Measurements from ENCODE around the gene SCGN.
"Not testable (repeated sequence)": the region's sequence is repeated elsewhere in the genome, so short reads cannot be mapped to it uniquely, and the experiment has no call there.

Gene SCGN

DNA sequence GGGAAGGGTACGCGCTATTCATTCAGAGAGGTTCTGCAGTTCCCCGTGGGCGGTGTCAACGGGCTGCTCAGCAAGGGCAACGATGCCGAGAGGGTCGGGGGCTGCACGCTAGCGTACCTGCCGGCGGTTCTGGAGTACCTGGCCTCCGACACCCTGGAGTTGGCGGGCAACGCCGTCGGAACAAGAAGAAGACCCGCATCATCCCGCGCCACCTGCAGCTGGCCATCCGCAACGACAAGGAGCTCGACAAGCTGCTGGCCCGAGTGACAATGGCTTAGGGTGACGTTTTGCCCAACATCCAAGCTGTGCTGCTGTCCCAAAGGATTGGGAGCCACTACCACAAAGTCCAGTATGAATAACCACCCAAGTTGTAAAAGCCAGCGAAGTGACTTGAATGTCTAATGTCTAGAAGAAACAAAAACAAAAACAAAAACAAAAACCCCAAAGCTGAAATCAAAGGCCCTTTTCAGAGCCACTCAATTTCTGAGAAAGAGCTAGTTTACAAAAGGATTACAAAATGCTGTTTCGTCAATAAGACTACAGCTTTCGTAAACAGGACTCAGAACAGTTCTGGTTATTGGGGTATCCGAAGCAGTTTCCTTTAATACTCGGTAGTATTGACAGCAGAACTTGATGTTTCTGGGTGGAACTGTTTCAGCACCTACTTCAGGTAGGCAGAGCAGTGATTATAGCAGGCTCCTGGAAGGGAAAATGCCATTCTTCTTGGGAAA, 80.6 kb downstream of the SCGN start:
- DNase-seq, result no peak

- DNase-seq, result no peak
Observed at GRCh38 chr6:25735261-25735660, 83.2 kb downstream of the SCGN start.

GRCh38 chr6:25743868-25744267, 91.9 kb downstream of the SCGN start:
- no peak for DNase-seq

GRCh38 chr6:25745836-25746235, 93.8 kb downstream of the SCGN start:
- no peak for DNase-seq

GRCh38 chr6:25746968-25747367, 95.0 kb downstream of the SCGN start:
- no peak for DNase-seq

GRCh38 chr6:25747477-25747876, 95.5 kb downstream of the SCGN start:
- DNase-seq, result no peak

DNA sequence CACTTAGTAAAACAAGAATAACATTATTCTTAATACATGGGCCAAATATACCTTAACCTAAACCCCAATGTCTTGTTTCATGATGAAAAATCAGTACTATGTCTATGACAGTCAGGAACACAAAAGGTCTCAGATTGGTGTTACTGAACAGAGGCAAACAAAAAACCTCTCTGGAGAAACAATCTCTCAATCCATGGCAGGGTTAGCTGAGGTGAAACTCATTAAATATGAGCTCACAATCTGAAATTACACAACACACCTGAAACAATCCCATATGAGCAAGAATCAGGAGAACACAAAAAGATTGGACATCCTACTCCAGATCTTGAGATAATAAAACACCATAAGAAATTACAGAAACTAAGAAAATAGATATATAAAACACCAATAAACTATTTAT, 96.0 kb downstream of the SCGN start:
- no peak for DNase-seq

GRCh38 chr6:25748601-25749517, 96.8 kb downstream of the SCGN start:
- DNase-seq, result not testable (repeated sequence)

- DNase-seq, result no peak
Observed at GRCh38 chr6:25749837-25750236, 97.8 kb downstream of the SCGN start.

GRCh38 chr6:25750906-25751305, 98.9 kb downstream of the SCGN start:
- no peak for DNase-seq
